AG04450 (cell line): ENCODE measurements around the gene GUCD1. TPM values are rescaled to one million over a fixed set of nuclear protein-coding genes. Genes with fewer than 3 reads are reported as not detected.

ENCODE experiments used
- CTCF ChIA-PET: fragments of 300-600, 350-600 bp; formaldehyde crosslinking; extraction: SDS; loops from one replicate; lab custom pipeline; 2022; ENCODE audit warnings: antibody characterized with exemption, inconsistent platforms; lab: Charles Lee
- POLR2A ChIA-PET: fragments of 350-600 bp; formaldehyde crosslinking; extraction: SDS; loops from one replicate; lab custom pipeline; 2021; ENCODE audit warnings: antibody characterized with exemption, inconsistent platforms; lab: Yijun Ruan, JAX
- DNase-seq: peaks from one replicate; pipeline ENCODE4 v3.0.0-alpha.2; 2011; ENCODE audit warnings: low read depth, low spot score
- H3K27ac ChIP-seq: one replicate; pipeline ENCODE4 v1.5.1; 2012; ENCODE audit warnings: low read depth, low read length, control low read depth
- H3K27me3 ChIP-seq: one replicate; pipeline ENCODE4 v1.6.0; 2012; ENCODE audit warnings: low read length; ENCODE audit not compliant: control insufficient read depth, insufficient read depth
- H3K4me3 ChIP-seq: 2 replicates; pipeline ENCODE4 v1.5.1; 2011; ENCODE audit warnings: mild to moderate bottlenecking, low read depth, low read length, control low read depth
- H3K9me3 ChIP-seq: 2 replicates; pipeline ENCODE4 v1.5.1; 2012; ENCODE audit warnings: low read length; ENCODE audit not compliant: control insufficient read depth, insufficient read depth
- CTCF ChIP-seq: IDR thresholded peaks from 2 replicates; pipeline ENCODE4 v1.5.1; 2011; ENCODE audit warnings: low read depth, low read length, control low read depth, inconsistent platforms
- polyA plus RNA-seq: library from polyadenylated mRNA; depleted of rRNA; stranded (reverse); fragments of >200 nt; gene quantifications from 2 replicates; pipeline ENCODE4 v1.2.3, GENCODE V29; 2011

The GUCD1 gene
- polyA plus RNA-seq, 1 experiment, result 52.1 TPM

- TF ChIP-seq CTCF, result no peak
- DNase-seq, result no peak
- CTCF ChIA-PET, result no interaction called here
- H3K9me3 ChIP-seq, result no peaks in the 10 kb centered on the region
- H3K27me3 ChIP-seq, result peaks cover 10% of the 10 kb centered on the region
- POLR2A ChIA-PET, result no interaction called here
- H3K4me3 ChIP-seq, result no peak overlapping the region
- H3K27ac ChIP-seq, result no peak overlapping the region
Measured at GRCh38 chr22:24515027-24515338, 40.0 kb downstream of the GUCD1 start.

- CTCF ChIA-PET, result interaction anchor here (0.8 kb wide), 1 partner anchor 13 kb away, joined by 3 read pairs; no protein-coding TSS in a partner anchor
Measured at GRCh38 chr22:24514241-24515026, 40.5 kb downstream of the GUCD1 start.

GRCh38 chr22:24513378-24514240, 41.3 kb downstream of the GUCD1 start:
- TF ChIP-seq CTCF, result no peak
- POLR2A ChIA-PET, result no interaction called here
- no peak for DNase-seq
- CTCF ChIA-PET, result interaction anchor here (0.8 to 1.8 kb wide), 2 partner anchors 11 to 14 kb away, joined by 3 to 8 read pairs; no protein-coding TSS in a partner anchor
- no peak overlapping the region for H3K4me3 ChIP-seq
- H3K27me3 ChIP-seq, result peaks cover 10% of the 10 kb centered on the region
- no peak overlapping the region for H3K27ac ChIP-seq
- no peaks in the 10 kb centered on the region for H3K9me3 ChIP-seq

More at GRCh38 chr22:24514241-24515026, 40.5 kb downstream of the GUCD1 start:
- no peaks in the 10 kb centered on the region for H3K9me3 ChIP-seq
- POLR2A ChIA-PET, result no interaction called here
- no peak overlapping the region for H3K27ac ChIP-seq
- TF ChIP-seq CTCF, result no peak
- no peak overlapping the region for H3K4me3 ChIP-seq
- peaks cover 10% of the 10 kb centered on the region for H3K27me3 ChIP-seq
- DNase-seq, result no peak

GRCh38 chr22:24512043-24512442, 42.9 kb downstream of the GUCD1 start:
- H3K27ac ChIP-seq, result no peak overlapping the region
- no peak for TF ChIP-seq CTCF
- ChIA-PET CTCF (interaction anchor here (1.1 to 1.8 kb wide), 2 partner anchors 9 to 88 kb away, joined by 4 to 8 read pairs; no protein-coding TSS in a partner anchor), POLR2A (no interaction called here)
- no peaks in the 10 kb centered on the region for H3K9me3 ChIP-seq
- peaks cover 7% of the 10 kb centered on the region for H3K27me3 ChIP-seq
- no peak for DNase-seq
- no peak overlapping the region for H3K4me3 ChIP-seq
